ENCODE data around the gene SMC5.
A peak's percentile ranks its signal among the peaks of the same experiment; 100 is the strongest.

SMC5 gene

GRCh38 chr9:70291446-70291845, 32.7 kb downstream of the SMC5 start:
- TF ChIP-seq CTCF (conservative IDR thresholded peaks at IDR 0.05): no peak

GRCh38 chr9:70292253-70292652, 33.5 kb downstream of the SMC5 start:
- no peak overlapping the region for H3K27ac ChIP-seq

More at GRCh38 chr9:70291446-70291845, 32.7 kb downstream of the SMC5 start:
- H3K27ac ChIP-seq: no peak overlapping the region

GRCh38 chr9:70293214-70293613, 34.4 kb downstream of the SMC5 start:
- no peak for TF ChIP-seq CTCF (conservative IDR thresholded peaks at IDR 0.05)

More at GRCh38 chr9:70292253-70292652, 33.5 kb downstream of the SMC5 start:
- TF ChIP-seq CTCF (conservative IDR thresholded peaks at IDR 0.05): no peak

GRCh38 chr9:70297141-70297540, 38.4 kb downstream of the SMC5 start:
- H3K27ac ChIP-seq: no peak overlapping the region

More at GRCh38 chr9:70293214-70293613, 34.4 kb downstream of the SMC5 start:
- no peak overlapping the region for H3K27ac ChIP-seq

GRCh38 chr9:70298245-70298771, 39.5 kb downstream of the SMC5 start:
- no peak for TF ChIP-seq CTCF (conservative IDR thresholded peaks at IDR 0.05)
- peak overlapping the region; percentile 17; the same call in 1 of the 2 replicates for H3K27ac ChIP-seq

More at GRCh38 chr9:70297141-70297540, 38.4 kb downstream of the SMC5 start:
- no peak for TF ChIP-seq CTCF (conservative IDR thresholded peaks at IDR 0.05)

- no peak for TF ChIP-seq CTCF (conservative IDR thresholded peaks at IDR 0.05)
- no peak overlapping the region for H3K27ac ChIP-seq
Observed at GRCh38 chr9:70303268-70303667, 44.5 kb downstream of the SMC5 start.

- no peak overlapping the region for H3K27ac ChIP-seq
- TF ChIP-seq CTCF (conservative IDR thresholded peaks at IDR 0.05): no peak
Observed at GRCh38 chr9:70304810-70305209, 46.0 kb downstream of the SMC5 start.
